ENCODE measurements around the gene PRKAR2B.

- TF ChIP-seq CHD2 (IDR thresholded peaks at IDR 0.05; ENCODE audit: low read length, partially characterized antibody) (no peak), RAD21 (IDR thresholded peaks at IDR 0.05; ENCODE audit: low read length) (no peak), REST (IDR thresholded peaks at IDR 0.05; ENCODE audit: low read depth, low read length) (no peak), CTCF (IDR thresholded peaks at IDR 0.05) (no peak), FOXM1 (IDR thresholded peaks at IDR 0.05; ENCODE audit: low read depth) (no peak), USF2 (IDR thresholded peaks at IDR 0.05; ENCODE audit: borderline replicate concordance, low read depth, low read length) (no peak)
These were observed 14.7 kb upstream of the PRKAR2B start for GRCh38 chr7:107029764-107030286.

Measured in SK-N-SH (cell line).